NCI-H128 (cell line): Measurements from ENCODE around the gene SLC25A43.
A peak's percentile ranks its signal among the peaks of the same experiment; 100 is the strongest.
"Not testable (repeated sequence)": the region's sequence is repeated elsewhere in the genome, so short reads cannot be mapped to it uniquely, and the experiment has no call there.

Source experiments
- DNase-seq: peaks from one replicate; lab custom pipeline; 2025; ENCODE audit not compliant: unreplicated experiment; lab: John Stamatoyannopoulos, UW

Gene SLC25A43

GRCh38 chrX:119398974-119399771 lies at the start of gene SLC25A43:
SLC25A43 (plus strand) TSS chrX:119399336; CDS start chrX:119399404, 68 bp downstream.
- no peak for DNase-seq

GRCh38 chrX:119359618-119360382 lies 39.3 kb upstream of the SLC25A43 start:
- DNase-seq, result no peak

GRCh38 chrX:119361451-119361850 lies 37.7 kb upstream of the SLC25A43 start:
- DNase-seq, result not testable (repeated sequence)

- DNase-seq, result not testable (repeated sequence)
Measured at GRCh38 chrX:119362074-119362473, 37.1 kb upstream of the SLC25A43 start.

GRCh38 chrX:119363391-119363790 lies 35.7 kb upstream of the SLC25A43 start:
- no peak for DNase-seq

GRCh38 chrX:119371861-119372260 lies 27.3 kb upstream of the SLC25A43 start:
- DNase-seq, result not testable (repeated sequence)

GRCh38 chrX:119374736-119375135 lies 24.4 kb upstream of the SLC25A43 start:
- no peak for DNase-seq

- DNase-seq, result no peak
Measured at GRCh38 chrX:119375561-119375960, 23.6 kb upstream of the SLC25A43 start.

GRCh38 chrX:119376312-119376711 lies 22.8 kb upstream of the SLC25A43 start:
- no peak for DNase-seq

- no peak for DNase-seq
Measured at GRCh38 chrX:119381349-119381944, 17.7 kb upstream of the SLC25A43 start.

GRCh38 chrX:119382606-119383005 lies 16.5 kb upstream of the SLC25A43 start:
- peak; percentile 3 for DNase-seq

- not testable (repeated sequence) for DNase-seq
Measured at GRCh38 chrX:119386685-119387084, 12.5 kb upstream of the SLC25A43 start.

- not testable (repeated sequence) for DNase-seq
Measured at GRCh38 chrX:119387426-119387825, 11.7 kb upstream of the SLC25A43 start.

- no peak for DNase-seq
Measured at GRCh38 chrX:119389214-119389613, 9.9 kb upstream of the SLC25A43 start.

GRCh38 chrX:119389871-119390501 lies 9.2 kb upstream of the SLC25A43 start:
- DNase-seq, result no peak

GRCh38 chrX:119391279-119391678 lies 7.9 kb upstream of the SLC25A43 start:
- DNase-seq, result no peak

- DNase-seq, result no peak
Measured at GRCh38 chrX:119393144-119393543, 6.0 kb upstream of the SLC25A43 start.

GRCh38 chrX:119398587-119398973 lies 556 bp upstream of the SLC25A43 start:
- DNase-seq, result no peak

- DNase-seq, result no peak
Measured at GRCh38 chrX:119399772-119400101, 601 bp downstream of the SLC25A43 start.

GRCh38 chrX:119401569-119401968 lies 2.4 kb downstream of the SLC25A43 start:
- DNase-seq, result no peak

GRCh38 chrX:119402588-119402987 lies 3.5 kb downstream of the SLC25A43 start:
- no peak for DNase-seq
